NCI-H82 treated with DMSO at 0.1 percent for 48 hours (cell line): ENCODE data around the gene OR7G2.
A peak's percentile ranks its signal among the peaks of the same experiment; 100 is the strongest.

Experiments
- DNase-seq: peaks from one replicate; lab custom pipeline; 2025; ENCODE audit not compliant: unreplicated experiment; lab: John Stamatoyannopoulos, UW

OR7G2 gene

DNA sequence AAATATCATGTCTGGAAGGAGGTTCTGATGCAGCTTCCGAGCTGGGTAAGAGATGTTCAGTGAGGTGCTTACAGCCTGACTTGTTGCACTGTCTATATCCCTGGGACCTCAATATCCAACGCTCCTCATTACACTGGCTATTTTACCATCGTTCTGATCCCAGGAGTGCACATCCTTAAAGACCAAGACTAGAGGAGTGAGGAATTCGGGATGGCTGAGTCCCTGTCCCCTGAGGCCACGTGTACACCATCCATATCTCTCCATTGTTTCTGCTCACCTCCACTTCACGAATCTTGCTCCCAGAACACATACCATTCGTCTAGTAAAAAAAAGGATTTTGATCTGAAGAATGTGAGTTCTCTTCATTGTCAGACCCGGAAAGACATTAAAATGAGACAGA is at the start of gene OR7G2:
Gene OR7G2, minus strand, starts transcription at position 101 of the 400 bp plus-strand sequence. CDS start 4,232 bp downstream, outside the sequence.
- no peak for DNase-seq

DNA sequence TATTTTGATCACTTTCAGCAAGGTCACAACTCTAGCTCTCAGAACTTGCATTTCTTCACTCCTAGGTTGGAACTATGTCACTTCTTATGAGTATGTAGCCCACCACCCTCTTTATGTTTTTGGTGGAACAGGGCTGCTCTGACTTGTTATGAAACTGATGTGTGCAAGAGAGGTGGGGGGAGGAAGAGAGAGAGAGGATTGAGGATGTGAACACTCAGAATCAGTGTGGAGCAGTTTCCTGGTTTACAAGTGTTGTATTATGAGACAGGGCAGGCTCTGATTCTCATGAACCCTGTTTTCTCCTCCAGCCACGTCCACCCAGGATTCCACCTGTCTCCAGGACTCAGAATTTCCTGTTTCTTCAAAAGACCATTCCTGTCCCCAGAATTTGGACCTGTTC is 49.0 kb upstream of the OR7G2 start:
- DNase-seq, result no peak

DNA sequence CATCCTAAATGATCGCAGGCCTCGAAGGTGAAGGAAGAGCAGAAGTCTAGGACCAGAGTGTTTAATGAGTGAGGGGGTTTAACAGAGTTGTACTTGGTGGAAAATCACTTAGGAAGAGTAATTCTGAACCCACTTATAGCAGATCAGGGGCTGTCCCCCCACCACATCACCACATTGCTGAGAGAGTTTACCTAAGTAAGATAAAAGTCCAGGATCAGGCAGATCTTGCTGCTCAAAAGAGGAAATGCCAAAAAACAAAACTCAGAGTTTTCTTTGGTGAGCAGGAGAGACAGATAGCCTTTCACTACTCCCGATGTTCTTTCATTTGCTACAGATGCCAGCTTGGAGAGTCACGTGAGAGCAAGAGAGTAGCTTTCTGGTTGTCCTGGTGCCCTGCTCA is 48.3 kb upstream of the OR7G2 start:
- no peak for DNase-seq

DNA sequence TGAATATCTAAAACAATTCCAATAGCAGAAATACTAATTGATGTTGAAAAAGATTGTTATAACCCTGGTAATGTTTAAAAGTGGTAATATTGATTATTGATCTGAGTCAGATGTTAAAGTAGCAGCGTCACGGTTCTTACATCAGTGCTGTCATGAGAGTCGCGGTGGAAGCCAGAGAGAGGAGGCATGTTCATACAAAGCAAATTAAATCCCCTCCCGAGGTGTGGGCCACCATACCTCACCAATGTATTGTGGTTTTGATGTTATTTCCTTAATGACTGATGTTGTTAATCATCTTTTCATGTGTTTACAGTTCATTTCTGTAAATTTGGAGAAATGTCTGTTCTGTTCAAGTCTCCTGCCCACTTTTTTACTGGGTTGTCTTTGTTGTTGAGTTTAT is 44.1 kb upstream of the OR7G2 start:
- no peak for DNase-seq

DNA sequence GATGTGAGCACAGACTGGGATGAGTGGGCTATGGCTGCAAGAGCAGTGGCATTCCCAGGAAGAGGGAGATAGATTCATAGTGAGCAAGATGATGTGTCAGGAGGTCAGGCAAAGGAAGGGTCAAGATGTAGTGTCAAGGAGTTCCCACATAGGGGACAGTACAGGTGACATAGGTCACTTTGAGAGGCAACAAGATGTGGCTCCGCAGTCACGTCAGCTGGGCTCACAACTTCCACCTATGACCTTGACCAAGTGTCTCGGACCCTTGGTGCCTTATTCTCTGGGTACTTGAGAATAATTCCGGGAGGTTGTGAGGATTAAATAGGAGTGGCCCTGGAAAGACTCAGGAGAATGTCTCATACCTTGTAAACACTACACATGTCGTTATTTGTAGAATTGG is 43.4 kb upstream of the OR7G2 start:
- no peak for DNase-seq

DNA sequence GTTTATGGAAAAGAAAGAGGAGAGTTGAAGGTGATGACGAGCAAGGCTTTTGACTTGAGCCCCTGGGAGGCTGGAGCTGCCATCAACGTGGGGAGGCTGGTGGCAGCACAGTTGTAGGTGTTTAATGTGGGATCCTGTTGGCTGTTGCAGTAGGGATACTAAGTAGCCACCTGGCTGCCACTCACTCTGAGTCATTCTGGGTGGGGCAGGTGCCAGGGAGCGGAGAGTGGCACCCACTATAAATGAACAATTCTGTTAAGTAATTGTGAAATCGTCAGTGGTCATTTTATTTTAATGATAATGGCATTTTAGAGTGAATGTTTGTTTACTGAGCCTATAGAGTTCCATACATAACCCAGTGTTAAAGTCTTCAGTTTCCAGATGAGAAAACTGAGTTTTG is 42.7 kb upstream of the OR7G2 start:
- DNase-seq, result no peak

DNA sequence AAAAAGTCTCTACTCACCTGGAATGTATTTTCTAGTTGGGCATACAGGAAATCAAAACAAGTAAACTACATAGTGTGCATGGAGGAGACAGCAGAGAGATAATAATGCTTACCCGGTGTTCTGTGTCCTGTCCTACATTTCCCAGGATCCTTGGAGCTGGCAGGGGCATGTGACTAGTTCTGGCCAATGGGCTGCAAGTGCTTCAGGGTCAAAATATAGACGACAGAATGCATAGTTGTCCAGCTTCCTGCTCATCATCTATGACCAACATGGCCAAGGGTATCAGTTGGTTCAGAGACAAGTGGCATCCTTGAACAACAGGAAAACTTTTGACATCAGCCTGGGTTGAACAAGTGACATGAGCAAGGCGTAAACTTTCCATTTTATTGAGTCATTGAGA is 41.4 kb upstream of the OR7G2 start:
- no peak for DNase-seq

DNA sequence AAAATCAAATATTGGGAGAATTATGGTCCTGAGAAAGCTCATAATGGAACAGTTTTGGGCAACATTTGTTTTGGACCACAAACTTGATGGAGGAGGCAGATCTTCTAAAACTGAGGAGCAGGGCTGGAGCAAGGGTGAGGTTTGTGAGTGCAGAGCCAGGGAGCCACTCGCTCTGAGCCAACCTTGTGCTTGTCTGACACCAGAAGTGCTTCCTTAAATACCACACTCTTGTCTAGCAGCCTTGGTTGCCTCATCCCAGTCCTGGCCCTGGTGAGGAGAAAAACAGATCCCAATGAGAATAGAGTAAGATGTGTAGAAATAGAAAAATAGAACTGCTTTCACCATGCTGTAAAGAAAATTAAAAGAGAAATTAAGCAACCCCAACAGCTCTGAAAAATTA is 39.6 kb upstream of the OR7G2 start:
- no peak for DNase-seq

DNA sequence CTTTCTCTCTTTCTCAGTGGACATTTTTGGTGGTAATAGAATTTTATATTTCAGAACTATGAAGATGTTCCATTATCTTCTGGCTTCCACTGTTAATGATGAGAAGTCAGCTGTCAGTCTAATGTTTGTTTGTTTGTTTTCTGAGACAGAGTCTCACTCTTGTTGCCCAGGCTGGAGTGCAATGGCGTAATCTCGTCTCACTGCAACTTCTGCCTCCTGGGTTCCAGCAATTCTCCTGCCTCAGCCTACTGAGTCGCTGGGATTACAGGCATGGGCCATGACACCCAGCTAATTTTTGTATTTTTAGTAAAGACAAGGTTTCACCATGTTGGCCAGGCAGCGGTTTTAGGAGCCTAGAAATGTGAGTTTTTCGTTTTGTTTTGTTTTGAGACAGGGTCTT is 37.6 kb upstream of the OR7G2 start:
- no peak for DNase-seq

DNA sequence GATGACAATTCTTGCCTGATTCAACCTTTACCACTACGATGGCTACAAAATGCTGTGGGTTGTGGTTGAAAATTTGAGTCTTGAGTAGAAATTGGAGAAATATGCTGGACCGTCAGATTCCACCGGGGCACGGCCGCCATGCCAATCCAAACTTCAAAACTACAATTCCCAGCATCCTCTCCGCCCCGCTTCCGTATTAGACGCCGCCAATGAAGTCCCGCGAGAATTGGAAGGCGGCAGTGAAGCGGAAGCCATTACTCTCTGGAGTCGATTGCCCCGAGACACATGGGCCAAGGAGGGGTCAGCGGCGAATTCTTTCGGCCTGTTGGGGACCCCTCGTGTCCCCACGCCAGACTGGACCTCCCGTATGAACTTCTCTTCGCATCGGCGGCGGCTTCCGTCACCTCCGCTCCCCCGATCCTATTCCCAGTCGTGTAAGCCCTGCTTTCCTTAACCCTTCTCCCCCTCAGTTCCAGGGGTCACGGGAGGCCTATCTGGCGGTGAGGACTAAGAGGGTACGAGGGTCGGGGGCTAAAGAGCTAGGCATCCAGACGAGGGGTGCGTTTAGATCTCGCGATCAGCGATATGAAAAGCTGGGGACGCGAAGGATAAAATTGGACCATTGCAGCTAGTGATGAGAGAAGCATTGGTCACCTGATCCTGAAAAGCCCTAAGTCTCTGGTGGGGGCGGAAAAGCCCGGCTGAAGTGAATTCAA is 33.0 kb upstream of the OR7G2 start, which contains the start of gene ZNF317:
Gene ZNF317, plus strand, starts transcription at position 239 of the 716 bp plus-strand sequence. CDS start 15,620 bp downstream, outside the sequence.
- peak; percentile 60 for DNase-seq

DNA sequence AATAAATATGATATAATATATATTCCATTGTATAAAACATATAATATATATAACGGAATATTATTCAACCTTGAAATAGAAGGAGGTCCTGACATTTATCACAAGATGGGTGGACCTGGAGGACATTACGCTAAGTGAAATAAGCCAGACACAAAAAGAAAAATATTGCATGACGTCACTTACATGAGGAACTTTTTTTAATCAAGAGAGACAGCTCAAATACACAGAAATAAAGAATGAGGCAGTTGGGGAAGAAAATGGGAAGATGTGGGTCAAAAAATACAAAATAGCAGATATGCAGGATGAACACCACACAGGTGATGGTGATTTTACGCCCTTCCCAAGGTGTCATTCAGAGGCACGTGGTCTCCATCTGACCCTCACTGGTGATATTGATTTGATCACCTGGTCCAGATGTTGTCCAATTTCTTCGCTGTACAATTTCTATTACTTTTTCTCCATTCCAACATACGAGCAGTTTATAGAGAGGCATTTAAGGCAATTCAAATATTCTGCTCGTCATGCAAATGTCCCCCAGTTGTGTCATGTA is 32.4 kb upstream of the OR7G2 start:
- DNase-seq, result no peak

DNA sequence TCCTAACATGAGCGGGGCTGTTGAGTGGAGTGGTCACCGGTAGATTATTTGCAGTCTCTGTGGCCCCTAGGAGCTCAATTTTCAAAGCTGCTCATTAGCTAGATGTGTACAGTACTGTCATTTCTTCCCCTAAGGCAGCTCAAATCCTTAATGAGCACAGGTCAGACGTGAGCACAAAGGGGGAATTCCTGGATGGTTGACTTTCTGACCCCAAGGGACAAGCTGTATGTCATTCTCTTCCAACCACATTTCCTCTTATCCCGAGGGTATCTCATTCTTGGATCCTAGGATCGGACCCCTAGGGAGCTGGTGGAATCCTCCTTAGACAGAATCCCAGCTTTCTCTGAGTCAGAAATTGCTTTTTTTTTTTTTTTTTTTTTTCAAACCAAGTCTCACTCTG is 25.1 kb upstream of the OR7G2 start:
- DNase-seq, result no peak

DNA sequence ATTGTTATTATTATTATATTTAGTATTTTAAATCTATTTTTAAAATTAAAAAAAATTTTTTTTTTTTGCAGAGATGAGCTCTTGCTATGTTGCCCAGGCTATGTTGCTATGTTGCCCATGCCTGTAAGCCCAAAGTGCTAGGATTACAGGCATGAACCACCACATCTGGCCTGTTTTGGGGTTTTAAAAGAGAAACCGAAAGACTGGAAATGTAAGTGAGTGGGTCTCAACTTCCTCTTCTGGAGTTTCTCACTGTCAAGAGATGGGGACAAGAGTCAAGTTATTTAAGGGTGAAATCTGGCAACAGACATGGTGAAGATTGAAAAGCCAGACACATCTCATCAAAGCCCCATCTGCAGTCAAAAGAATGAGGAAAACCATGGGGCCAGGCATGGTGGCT is 23.7 kb upstream of the OR7G2 start:
- DNase-seq, result no peak

DNA sequence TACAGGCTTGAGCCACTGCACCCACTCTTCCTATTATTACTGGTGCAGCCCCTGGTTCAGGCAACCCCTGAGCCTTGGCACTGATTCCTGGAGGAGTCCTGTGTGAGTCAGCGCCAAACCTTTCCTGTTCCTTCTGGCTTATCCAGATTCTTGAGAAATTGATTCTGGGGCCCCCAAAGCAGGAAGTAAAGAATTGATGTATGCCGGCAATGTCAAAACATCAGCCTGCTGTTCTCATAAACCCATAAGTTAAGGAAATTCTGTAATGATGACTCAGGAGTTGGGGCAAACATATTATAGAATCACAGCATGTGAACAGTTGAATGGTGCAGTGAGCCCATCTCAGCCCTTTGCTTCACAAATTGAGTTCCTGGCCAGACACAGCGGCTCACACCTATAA is 20.9 kb upstream of the OR7G2 start:
- no peak for DNase-seq

DNA sequence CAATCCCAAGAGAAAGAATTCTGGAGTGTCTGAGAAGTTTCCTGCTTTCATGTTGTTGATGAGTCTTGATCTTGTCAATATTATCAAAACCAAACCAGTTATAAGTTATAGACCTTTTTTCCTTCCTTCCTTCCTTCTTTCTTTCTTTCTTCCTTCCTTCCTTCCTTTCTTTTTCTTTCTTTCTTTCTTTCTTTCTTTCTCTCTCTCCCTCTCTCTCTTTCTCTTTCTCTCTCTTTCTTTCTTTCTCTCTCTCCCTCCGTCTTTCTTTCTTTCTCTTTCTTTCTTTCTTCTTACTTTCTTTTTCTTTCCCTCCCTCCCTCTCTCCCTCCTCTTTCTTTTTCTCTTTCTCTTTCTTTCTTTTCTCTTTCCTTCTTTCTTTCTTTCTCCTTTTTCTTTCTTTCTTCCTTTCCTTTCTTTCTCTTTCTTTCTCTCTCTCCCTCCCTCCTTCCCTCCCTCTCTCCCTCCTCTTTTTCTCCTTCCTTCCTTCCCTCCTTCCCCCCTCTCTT is 19.7 kb upstream of the OR7G2 start, which contains the start of gene OR7G3:
Gene OR7G3, minus strand, starts transcription at position 51 of the 506 bp plus-strand sequence. Its CDS starts 0 bp downstream, at position 51.
- DNase-seq, result no peak

DNA sequence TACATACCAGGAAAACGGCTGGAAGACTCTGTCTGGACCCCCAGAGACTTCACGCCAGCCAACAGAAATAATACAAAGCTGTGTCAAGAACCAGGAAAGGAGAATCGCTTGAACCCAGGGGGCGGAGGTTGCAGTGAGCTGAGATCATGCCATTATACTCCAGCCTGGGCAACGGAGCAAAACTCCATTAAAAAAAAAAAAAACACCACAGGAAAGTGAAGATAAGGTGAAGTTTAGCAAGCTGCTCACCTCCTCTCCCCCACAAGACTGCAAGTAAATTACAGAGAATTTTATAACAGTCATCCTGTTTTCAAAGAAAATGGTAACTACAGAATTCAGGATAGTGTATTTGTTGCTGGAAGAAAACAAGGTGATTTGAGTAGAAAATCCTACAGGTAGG is 9.3 kb upstream of the OR7G2 start:
- no peak for DNase-seq

DNA sequence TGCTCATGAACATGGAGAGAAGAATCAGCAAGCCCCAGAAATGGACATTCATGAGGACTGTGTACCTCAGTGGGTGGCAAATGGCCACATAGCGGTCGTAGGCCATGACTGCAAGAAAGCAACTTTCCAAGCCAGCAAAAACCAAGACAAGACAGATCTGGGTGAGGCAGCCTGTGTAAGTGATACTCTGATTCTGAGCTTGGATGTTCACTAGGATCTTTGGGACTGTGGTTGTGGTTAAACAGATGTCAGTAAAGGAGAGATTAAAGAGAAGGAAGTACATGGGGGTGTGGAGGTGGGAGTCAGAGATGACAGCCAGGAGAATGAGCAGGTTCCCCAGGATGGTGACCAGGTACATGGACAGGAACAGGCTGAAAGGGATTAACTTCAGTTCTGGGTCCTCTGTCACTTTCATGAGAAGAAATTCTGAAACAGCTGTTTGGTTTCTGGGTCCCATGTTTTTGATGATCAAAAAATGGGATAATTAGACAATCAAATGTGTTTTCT is 8.1 kb upstream of the OR7G2 start, which contains the start of gene OR7G1:
Gene OR7G1, minus strand, starts transcription at position 457 of the 507 bp plus-strand sequence. Its CDS starts 0 bp downstream, at position 457.
- DNase-seq, result no peak

DNA sequence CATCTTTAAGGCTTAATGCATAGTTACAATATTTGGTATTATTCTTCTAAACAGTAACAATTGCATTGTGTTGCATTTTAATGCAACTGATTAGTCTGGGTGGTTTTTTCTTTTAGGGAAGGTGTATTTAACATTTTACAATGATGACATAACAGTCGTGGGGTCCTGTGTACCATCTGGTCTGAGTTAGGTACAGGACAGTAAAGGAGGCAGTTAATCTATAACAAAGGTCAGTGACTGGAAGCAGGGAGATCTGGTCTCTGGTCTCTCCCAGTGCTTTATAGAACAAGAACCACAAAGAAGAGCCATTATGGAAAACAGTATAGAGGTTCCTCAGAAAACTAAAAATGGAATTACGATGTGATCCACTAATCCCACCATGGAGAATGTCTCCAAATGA is 2.7 kb upstream of the OR7G2 start:
- no peak for DNase-seq

DNA sequence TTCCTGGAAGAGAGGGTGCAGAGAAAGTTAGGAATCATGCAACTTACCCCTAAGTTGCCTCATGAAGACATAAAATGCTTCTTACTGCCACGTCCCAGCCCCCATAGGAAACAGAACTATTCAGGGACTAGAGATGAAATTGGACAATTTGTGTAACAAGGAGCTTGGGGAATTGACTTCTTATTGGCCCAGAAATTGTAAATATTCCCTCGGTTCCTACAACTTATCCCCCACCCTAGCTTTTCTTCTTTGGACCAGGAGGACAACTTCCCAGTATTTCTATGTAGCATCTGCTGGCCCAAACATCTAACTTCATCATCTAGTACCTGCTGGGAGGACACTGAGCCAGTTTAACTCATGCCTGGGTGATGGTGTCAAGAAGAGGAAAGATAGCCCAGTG is 20.5 kb downstream of the OR7G2 start, which contains the start of gene OR1M1:
Gene OR1M1, plus strand, starts transcription at position 301 of the 400 bp plus-strand sequence. CDS start 6,184 bp downstream, outside the sequence.
- no peak for DNase-seq

DNA sequence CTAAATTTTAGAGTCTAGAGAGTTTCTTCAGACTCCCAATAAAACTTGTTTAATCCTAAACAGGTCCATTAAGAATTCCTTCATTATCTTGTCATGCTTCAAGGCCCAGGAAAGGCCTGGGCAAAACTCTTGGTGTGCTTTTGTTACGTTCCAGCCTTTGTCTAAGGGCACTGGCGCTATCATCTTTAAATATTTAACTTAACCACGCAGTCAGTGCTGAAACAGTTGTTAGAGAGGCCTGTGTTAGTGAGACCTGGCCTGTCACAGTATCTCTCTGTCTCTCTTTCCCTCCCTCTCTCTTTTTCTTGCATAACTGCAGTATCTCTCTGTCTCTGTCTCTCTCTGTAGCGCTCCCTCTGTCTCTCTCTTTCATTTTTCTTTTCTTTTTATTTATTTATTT is 28.6 kb downstream of the OR7G2 start:
- no peak for DNase-seq

DNA sequence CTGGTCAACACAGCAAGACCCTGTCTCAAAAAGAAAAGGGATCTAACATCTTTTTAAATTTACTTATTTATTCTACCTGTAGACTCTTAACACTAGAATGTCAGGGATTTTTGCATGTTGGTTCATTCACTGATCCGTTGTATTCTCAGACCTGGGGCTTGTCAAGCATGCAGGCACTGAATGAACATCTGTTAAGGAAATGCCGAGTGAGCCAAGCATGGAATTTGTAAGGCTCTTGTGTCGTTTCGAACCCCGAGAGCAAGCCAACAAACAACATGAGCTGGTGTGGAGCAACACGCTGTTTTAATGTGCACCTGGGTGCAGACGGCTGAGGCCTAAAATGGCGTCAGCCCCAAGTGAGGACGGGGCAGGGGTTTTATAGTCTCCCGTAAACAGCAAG is 30.4 kb downstream of the OR7G2 start:
- DNase-seq, result no peak
